GM13976 (cell line): ENCODE measurements around the gene SLC16A1.

Experiments used
- DNase-seq: peaks from one replicate; pipeline ENCODE4 v3.0.0; 2012; ENCODE audit warnings: low spot score
- in situ Hi-C: fragments of 300-500 bp; cut with MboI; formaldehyde crosslinking; loops from one replicate; pipeline ENCODE4 v1.12.0; 2022; ENCODE audit warnings: low sequenced_read_pairs, mixed read lengths, inconsistent platforms; ENCODE audit not compliant: unreplicated experiment
- TF ChIP-seq, protein P1 (sequence below): IDR thresholded peaks from 2 replicates; pipeline ENCODE4 v1.5.1; 2012; ENCODE audit warnings: borderline replicate concordance, mild to moderate bottlenecking; ENCODE audit not compliant: insufficient read depth; ENCODE audit errors: extremely low read depth, missing control alignments, control extremely low read depth

The SLC16A1 gene

GRCh38 chr1:112877750-112878149 lies 78.2 kb downstream of the SLC16A1 start:
- TF ChIP-seq, protein P1, sequence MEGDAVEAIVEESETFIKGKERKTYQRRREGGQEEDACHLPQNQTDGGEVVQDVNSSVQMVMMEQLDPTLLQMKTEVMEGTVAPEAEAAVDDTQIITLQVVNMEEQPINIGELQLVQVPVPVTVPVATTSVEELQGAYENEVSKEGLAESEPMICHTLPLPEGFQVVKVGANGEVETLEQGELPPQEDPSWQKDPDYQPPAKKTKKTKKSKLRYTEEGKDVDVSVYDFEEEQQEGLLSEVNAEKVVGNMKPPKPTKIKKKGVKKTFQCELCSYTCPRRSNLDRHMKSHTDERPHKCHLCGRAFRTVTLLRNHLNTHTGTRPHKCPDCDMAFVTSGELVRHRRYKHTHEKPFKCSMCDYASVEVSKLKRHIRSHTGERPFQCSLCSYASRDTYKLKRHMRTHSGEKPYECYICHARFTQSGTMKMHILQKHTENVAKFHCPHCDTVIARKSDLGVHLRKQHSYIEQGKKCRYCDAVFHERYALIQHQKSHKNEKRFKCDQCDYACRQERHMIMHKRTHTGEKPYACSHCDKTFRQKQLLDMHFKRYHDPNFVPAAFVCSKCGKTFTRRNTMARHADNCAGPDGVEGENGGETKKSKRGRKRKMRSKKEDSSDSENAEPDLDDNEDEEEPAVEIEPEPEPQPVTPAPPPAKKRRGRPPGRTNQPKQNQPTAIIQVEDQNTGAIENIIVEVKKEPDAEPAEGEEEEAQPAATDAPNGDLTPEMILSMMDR = no peak
- DNase-seq = no peak
- in situ Hi-C loops = no loop called here

DNA sequence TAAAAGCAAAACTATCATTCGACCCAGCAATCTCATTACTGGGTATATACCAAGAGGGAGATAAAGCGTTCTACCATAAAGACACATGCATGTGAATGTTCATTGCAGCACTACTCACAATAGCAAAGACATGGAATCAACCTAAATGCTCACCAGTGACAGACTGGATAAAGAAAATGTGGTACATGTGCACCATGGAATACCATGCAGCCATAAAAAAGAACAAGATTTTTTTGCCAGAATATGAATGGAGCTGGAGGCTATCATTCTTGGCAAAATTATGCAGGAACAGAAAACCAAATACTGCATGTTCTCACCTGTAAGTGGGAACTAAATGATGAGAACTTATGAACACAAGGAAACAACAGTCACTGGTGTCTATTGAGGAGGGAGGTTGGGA lies 79.7 kb downstream of the SLC16A1 start:
- in situ Hi-C loops = no loop called here
- TF ChIP-seq, protein P1 = no peak

DNA sequence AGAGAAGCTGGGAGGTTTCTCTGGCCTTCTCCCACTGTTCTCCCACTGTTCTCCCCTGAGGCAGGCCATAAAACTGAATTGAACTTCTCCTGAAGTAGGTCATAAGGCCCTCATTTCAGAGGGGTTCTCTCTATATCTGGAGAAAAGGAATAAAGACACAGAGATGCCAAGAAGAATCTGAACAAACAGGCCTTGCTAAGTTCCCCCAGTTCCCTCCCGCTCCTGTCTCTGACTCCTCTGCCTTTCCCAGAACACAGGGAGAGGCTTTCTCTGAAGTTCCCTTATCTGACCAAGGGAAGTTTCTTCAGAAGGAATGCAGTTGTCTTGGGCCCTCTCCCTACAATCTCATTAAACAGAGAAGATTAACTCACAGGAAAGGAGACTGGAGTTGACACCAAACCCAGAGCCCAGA lies 83.4 kb downstream of the SLC16A1 start:
- TF ChIP-seq, protein P1 = no peak
- in situ Hi-C loops = no loop called here
- DNase-seq = no peak

More for the DNA sequence above, 79.7 kb downstream of the SLC16A1 start:
- no peak for DNase-seq

GRCh38 chr1:112870887-112871646 lies 84.9 kb downstream of the SLC16A1 start:
- in situ Hi-C loops = no loop called here
- TF ChIP-seq, protein P1 = no peak
- DNase-seq = no peak

GRCh38 chr1:112869895-112870294 lies 86.1 kb downstream of the SLC16A1 start:
- TF ChIP-seq, protein P1 = no peak
- in situ Hi-C loops = no loop called here
- no peak for DNase-seq

DNA sequence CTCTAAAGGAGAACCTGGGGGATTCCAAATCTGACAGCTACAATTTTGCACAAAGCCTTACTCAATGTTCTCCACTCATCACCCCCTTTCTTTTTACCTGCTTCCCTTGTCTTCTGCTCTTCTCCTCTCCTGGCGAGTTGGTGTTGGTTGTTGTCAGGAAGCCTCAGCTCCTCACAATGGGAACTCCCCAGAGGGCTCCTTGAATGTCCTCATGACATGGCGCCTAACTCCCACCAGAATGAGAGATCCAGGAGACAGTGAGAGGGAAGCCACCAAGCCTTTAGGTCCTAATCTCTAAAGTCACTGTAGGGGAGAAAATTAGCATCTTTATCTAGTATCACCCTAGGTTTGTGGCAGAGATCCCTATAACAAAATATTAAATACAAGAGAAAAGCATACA lies 87.8 kb downstream of the SLC16A1 start:
- no peak for DNase-seq

More for the DNA sequence above, 87.8 kb downstream of the SLC16A1 start:
- TF ChIP-seq, protein P1 = no peak
- in situ Hi-C loops = no loop called here
